HG02642 (cell line): ENCODE measurements around the gene WWOX.
"Not testable (repeated sequence)": the region's sequence is repeated elsewhere in the genome, so short reads cannot be mapped to it uniquely, and the experiment has no call there.

Experiments used
- ATAC-seq: cut with Tn5 transposase; IDR thresholded peaks from one replicate; pipeline ENCODE4 v1.9.1; 2021; ENCODE audit warnings: mild to moderate bottlenecking; ENCODE audit not compliant: unreplicated experiment, poor library complexity

The WWOX gene

DNA sequence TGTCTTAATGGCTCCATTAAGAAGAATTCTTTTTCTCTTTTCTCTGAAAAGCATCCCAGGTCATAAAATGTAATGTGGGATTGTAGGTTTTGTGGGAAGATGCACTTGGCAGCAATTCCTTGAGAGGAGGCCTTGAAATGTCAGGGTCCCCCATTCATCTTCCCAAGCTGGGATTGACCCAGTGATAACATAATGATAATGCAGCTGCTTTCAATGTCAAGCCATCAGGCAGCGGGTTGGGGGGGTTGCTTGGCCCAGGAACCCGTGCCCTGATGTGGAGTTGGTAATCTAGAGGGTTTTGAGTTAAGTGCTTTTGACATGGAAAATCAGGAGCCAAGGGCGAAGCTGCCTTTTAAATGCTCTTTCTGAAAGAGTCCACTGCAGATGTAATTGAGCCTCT, 484.0 kb downstream of the WWOX start:
- no peak for ATAC-seq

DNA sequence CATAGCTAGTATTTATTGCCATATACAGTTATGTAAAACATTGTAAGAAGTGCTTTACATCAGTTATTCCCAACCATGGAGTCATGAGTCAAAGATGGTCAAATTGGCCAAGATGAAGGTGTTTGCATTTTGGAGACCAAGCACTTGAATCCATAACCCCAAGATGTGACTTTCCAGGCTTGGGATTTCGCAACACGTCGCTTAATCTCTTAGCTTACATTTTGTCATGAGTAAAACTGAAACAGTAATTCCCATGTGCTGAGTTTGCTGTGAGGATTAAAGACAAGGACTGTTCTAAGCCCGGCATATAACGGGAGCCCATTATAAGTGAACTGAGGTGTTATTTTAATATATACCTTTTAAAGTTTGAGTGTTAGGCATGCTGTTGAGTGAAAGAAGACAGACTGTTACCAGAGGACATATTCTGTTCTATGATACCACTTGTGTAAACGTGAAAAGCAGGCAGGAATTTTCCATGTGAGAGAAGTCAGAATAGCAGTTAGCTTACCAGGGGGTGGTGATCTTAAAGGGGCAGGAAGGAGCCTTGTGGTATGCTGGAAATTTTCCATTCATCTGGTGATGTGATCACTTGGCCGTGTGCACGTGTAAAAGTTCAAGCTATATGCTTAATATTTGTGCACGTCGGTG, 484.9 kb downstream of the WWOX start:
- no peak for ATAC-seq

DNA sequence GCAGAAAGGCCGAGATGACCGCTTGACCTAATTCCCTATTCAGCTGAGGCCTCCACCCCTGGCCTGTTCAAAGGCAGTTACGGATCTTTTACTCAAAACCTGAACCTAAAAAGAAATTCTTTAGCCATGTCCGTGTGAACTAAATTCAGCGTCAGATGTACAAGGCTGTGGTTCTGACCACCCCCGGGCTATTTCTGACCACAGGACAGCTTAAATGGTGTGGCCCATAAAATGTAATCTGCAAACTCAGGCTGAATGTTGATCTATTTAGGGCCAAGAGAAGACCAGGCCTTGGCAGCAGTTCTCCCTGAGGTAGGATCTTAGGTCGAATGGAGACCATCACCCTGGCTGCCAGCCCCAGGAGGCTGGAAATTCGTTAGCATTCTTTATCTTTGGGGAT, 485.5 kb downstream of the WWOX start:
- no peak for ATAC-seq

DNA sequence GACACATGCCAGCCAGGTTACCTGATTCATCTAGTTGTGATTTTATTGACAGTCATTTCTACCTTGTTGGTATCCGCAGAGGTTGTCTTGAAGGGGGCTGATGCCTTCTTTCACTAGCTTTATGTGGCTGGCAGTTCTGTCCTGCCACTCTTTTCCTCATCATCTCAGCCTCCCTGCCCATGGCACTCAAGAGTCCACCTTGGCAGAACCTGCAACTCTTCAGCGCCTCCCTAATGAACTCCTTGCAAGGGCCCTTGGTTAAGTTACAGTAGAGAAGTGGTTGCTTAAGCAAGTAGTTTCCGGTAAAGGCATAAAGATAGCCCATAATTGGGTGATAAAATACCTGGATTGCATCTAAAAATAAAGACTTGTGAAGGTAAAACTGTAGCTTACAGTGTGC, 489.9 kb downstream of the WWOX start:
- ATAC-seq, result no peak

DNA sequence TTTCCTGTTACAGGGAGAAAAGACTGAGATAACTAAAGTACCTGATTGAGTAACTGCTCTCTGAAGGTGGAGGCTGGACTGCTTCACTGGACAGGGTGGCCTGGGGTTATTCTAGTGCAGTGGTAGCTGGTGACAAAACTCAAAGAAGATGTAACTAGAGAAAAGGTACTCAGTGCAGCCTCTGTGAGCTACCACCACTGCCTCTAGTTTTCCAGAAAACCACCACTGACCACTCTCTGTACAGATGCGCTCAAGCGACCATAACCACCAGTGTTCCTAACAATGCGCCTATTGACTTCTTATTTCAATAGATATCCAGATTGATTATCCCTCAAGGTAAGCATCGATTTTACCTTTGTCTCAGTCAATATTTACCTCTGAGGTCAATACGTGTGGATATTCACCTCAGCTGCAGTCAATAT, 492.2 kb downstream of the WWOX start:
- ATAC-seq, result no peak

DNA sequence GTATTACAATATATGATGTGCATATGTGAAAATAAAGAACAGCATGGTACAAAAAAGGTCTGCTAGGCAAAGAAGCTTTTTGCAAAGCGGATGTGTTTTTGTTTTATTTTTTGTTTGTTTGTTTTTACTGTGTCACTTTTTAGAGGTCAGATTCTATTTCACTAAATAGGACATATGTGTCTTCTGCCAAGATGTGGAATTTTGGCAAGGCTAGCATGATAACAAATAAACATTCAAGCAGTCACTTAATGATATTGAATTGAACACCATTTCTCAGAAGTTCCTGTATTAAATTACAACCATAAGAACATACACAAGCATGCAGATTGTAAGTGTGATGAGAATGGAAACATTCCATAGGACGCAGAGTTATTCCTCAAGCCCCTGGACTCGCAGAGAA, 492.7 kb downstream of the WWOX start:
- ATAC-seq, result no peak

DNA sequence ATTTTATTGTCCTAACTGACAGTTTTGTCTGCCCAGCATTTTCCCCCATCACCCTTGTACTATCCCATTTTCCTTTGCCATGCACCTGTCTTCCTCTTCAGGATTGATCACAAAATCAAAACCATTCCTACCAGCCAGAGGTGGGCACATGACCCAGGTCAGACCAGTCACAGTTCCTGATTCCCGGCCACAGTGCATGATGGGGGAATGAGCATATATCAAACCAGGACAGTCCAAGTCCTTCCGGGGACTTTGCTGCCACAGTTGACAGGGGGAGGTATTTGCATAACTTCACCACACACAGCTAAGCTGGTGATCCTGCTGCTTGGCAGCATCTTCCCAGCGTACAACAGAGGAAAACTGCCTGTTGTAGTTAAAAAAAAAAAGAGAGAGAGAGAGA, 493.9 kb downstream of the WWOX start:
- ATAC-seq, result no peak

DNA sequence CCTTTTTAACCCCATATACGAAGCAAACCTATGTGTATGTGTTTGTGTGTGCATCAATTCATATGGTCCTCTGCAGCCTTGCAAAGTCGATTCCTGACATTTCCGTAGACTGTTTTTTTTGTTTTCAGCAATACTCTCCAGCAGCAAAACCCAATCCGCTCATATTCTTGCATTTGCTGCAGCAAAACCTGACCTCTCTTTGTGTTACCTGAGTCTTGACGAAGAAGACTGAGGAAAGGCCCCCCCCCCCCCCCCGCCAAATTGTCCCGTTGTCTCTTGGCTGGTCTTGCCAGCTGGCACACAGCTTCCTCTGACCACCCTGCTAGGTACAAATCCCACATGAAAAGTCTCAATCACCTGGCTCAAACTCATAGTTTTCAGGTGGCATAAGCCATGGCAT, 494.7 kb downstream of the WWOX start:
- no peak for ATAC-seq

DNA sequence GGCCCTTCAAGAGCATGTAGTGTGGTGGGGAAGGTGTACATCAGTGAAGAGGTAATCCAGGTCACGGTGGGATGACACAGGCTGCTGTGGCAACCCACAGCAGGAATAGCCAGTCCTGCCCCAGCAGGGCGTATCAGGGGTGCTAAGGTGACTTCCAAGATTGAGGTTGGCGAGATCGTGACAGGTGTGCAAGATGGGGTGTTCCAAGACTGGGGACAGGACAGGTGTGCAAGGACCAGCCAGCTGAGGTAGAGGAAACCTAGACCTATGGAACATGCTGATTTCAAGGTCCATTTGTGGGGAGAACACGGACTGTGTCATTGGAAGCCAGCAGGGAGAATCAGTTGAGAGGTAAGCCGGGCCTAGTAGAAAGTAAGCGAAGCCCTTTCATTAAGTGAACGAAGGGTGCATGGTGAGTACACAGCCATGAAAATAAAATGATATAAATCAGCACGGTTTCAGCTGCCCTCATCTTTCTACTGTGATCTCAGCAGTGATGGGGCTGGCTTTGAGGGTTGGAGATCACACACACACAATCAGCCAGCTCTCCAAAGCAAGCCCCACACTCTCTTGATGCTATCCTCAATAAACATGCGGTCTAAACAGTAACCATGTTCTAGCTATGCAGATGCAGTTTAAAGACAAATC, 497.0 kb downstream of the WWOX start:
- ATAC-seq, result no peak

DNA sequence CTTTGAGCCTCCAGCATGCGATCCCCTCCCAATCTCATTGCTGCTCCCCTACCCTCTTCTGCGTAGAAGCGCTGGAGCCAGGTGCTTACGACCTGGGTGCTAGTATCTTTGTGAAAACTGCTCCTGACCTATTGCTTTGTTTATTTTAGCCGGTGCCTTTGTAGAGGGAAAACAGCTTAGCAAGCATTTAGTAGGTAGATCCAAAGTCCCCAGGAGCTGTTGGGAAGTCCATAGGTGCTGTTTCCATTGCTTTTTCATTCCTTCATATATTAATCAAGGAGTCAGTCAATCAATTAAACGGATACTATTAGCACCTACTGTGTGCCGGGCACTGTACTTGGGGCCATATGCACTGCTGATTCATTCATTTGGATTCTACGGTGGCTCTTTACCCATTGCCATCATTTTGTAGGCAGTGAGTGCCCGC, 497.6 kb downstream of the WWOX start:
- ATAC-seq, result no peak

DNA sequence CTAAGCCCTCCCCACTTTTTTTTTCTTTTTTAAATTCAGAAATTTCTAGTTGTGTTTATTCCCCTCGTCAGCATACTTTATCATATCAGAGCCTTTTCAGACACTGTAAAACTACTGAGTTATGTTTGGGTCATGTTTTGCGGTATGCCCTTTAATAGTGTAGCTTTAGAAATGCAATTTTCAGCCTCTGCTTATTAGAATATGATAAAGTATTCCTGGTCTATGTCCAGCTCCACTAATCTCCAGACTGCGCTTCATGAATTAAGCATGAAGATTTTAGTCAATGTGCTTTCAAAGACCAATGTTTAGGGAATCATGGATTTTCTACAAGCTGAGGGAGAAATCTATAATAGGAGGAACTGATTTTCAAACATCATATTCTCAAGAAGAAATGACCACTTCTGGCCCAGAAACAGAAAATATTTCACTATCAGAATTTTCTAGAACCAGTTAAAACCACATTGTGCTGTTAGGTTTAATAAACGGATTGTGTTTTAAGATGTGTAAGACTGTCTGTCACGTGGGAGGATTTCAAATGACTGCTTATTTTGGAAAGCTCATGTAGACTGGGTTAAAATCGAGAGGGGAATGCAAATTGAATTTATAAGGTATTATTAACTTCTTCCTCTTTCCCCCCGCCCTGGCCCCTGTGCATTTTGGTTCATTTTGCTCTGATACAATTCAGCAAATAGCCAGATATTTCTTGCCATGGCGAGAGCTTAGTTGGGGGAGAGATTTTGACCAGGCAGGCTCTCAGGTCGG, 498.5 kb downstream of the WWOX start:
- no peak for ATAC-seq

DNA sequence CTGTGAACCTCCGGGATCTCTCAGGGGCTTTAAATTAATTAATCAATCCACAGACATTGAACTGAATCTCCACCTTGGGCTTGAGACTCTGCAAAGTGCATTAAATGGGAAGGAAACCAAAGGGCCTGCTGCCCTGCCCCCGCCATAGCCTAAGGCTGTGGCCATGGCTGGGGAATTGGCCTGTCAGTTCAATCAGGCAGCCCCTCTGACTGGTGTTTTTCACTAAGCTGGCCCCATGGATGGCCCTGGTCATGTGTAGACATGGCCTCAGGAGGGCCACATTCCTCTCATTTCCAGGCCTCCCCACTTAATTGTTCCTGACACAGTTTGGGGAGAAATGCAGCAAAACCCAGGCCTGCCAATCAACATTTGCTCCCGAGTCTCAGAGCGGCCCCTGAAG, 499.8 kb downstream of the WWOX start:
- no peak for ATAC-seq

DNA sequence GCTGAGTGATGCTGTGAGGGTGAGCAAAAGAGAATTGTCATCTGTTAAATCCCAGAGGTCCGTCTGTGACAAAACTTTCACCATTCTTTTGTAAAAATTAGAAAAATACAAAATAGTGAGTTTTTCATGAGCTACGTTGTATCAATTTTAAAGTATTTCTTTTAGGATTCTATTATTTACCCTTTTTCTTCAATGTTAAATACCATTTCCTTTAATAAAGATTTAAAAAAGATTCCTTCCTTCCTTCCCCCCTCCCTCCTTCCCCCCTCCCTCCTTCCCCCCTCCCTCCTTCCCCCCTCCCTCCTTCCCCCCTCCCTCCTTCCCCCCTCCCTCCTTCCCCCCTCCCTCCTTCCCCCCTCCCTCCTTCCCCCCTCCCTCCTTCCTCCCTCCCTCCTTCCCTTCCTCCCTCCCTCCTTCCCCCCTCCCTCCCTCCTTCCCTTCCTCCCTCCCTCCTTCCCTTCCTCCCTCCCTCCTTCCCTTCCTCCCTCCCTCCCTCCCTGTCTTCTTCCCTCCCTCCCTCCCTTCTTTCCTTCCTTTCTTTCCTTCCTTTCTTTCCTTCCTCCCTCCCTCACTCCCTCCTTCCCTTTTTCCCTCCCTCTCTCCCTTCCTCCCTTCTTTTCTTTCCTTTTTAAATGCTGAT, 505.1 kb downstream of the WWOX start:
- not testable (repeated sequence) for ATAC-seq

DNA sequence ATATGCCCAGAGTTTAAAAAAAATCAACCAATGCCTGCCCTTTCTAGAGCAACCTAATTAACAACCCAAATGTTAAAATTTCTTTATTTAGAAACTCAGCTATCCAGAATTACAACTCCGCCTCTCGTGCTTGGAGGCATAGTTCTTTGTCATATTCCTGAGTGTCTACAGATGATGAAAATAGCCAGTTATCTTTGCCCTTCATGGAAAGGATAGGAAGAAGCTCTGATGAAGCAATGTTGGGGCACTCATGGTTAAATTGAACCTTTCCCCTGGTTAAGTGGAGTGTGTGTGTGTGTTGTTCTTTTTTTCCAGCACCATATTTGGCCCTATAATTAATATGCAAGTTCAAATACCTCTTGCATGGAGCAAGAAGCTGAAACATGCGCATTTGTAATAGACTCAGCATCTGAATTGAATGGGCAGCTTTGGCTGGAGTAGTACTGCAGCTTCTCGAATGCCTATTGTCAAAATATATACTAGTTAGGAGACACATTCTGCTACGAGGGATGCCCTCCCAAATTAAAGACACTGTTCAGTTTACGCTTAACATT, 506.2 kb downstream of the WWOX start:
- no peak for ATAC-seq

DNA sequence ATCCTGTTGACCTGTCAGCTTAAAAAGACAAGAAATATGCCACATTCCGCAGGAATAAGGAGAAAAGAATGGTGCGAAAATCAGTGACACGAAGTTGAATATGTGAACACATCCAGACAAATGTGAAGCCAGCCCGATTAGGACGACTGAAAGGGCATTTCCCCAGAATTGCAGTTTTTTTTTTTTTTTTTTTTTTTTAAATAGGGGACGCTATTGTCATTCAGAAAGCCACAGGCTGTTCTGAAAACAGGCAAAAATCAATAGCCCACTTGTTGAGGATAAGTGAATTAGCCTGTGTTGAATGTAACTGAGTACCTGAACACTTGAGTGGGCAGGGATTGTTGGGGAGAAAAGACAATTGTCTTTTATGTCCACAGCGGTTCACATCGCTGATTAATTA, 507.1 kb downstream of the WWOX start:
- no peak for ATAC-seq

DNA sequence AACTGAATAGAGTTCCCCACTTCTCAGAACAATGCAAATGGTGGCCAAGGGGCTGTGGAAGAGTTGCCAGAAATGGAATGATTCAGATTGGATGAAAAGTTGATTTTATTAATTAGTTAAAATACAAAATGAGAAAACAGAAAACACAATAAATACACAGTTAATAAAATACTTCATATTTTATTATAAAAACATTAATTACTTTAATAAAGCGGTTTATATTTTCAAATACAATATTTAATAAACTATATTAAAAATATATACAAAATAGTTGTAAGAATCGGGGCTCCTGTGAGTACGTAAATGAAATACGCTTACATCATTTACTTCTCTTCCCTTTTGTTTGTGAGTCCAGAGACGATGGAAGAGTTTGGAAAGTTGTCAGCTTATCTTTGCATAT, 507.6 kb downstream of the WWOX start:
- ATAC-seq, result no peak

DNA sequence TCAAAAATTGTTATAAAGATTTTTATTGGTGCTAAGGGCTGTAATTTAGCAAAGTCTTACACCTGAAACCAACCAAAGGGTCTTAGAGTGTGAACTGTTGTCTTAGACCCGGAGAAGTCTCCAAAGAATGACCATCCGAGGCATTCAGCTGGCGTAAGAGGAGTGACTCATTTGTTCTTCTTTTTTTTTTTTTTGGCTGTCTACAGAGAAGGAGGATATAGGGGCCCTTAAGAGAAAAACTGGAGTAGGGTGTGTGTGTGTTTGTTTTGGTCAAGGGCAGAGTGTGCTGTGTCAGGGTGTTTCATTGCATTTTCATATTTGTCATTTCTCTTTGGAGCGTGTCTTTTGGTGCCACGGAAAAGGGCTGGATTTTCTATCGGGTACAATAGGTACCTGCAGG, 508.0 kb downstream of the WWOX start:
- no peak for ATAC-seq

DNA sequence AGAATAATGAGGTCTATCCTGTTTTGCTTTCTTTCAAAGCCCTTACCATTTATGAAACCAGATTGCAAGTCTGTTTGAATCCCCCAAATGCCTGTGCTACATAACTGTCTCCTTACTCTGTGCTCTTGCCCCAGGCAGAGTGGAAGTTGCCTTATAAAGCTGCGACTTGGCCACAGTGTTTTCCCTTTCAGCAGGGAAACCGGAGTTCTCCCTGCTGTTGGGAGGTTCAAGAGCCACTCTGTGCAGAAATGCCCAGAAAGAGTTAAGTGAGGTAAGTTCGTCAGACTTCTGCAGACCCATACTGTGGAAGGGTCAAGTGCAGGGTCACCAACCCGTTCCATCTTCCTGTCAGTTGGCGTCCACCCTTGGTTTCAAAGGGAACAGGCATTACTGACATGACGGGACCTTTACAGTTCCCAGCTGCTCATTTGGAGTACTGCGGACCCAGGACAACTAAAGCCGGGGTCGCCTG, 508.9 kb downstream of the WWOX start:
- no peak for ATAC-seq

DNA sequence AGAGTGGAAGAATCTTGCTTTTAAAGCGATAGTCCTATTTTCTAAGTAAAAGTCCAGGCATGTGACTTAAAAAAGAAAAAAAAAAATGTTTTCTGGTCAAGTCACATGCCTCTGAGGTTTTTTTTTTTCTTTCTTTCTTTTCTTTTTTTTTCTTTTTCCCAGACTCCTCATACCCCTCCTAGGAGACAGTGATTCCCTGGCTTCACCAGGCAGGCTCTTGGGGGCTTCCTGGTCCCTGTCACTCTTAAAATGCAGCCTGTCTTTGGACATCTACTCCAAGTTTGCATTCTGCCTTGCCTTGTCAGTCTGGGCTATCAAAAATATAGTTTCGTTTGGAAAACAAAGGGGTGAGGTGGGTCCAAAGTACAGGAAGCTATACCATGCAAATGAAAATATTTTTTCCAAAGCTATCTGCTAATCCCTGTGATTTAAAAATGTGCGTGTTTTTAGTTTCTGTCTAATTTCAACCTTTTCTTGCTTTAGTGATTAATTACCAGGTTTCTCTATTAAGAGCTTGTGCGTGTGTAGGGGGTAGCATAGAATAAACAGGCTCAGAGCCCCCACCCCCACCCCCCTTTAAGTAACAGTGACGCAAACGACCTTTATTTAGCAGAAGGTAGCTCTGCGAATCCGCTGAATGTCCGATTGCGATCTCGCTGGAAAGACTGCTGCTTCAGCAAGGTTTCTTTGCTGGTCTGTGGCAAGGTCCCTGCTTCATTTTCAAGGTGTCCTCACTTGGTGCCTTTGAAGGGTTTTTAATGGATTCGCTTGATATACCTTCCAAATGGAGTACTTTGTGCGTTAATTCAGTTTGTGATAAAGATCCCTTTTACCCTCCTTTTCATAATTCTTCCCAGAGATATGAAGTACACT, 510.2 kb downstream of the WWOX start:
- no peak for ATAC-seq

DNA sequence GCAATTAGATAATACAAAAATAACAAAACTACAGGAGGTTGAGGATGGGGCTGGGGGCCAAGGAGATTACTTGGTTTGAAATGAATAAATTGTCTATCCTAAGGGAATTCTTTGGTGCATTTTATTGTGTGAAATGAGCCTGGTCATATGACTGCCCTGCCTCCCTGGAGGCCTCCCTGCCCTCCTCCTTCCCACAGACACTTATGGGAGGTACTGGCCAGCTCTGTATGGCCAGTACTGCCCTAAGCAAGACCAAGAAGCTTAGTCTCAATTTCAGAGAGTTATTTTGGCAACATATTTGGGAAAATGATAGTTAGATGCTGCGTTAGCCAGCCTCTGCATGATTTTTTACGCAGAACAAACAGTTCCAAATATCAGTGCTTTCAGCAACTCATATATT, 511.9 kb downstream of the WWOX start:
- no peak for ATAC-seq
